HCT116 (cell line): Measurements from ENCODE around the gene SLC7A10. TPM values are rescaled to one million over a fixed set of nuclear protein-coding genes. Genes with fewer than 3 reads are reported as not detected.

Source experiments
- ATAC-seq: fragments of 200-7000 bp; cut with Tn5 transposase; 2 replicates; pipeline ENCODE4 v1.9.1; 2020; ENCODE audit warnings: mild to moderate bottlenecking, moderate library complexity
- BruUV-seq: library from RNA; stranded (reverse); fragments of 400-500 nt; replicated peaks from 2 replicates; lab custom pipeline; 2021; lab: Mats Ljungman, UMichigan
- CTCF ChIA-PET: fragments of 300-600 bp; sonication (Branson Sonifier 250); formaldehyde crosslinking; loops from one replicate; lab custom pipeline; 2021; ENCODE audit warnings: antibody characterized with exemption; lab: Charles Lee
- POLR2A ChIA-PET: fragments of 300-600, 350-600 bp; sonication (Branson Sonifier 250); formaldehyde crosslinking; loops from one replicate; lab custom pipeline; 2021; ENCODE audit warnings: antibody characterized with exemption; lab: Charles Lee
- RAD21 ChIA-PET, 2 experiments: fragments of 300-600 bp; sonication (Branson Sonifier 250); formaldehyde crosslinking; loops; one replicate each; lab custom pipeline; 2023; ENCODE audit warnings: low total read pairs in 2 of 2; ENCODE audit not compliant: uncharacterized antibody in 2 of 2, unreplicated experiment in 2 of 2, low non-redundant PET in 1 of 2; lab: Charles Lee
- DNase-seq: peaks from one replicate; pipeline ENCODE4 v3.0.0-alpha.2; 2010; ENCODE audit warnings: low read depth, low spot score
- H2AFZ ChIP-seq: fragments of 200-600 bp; shearing (Covaris generic), sonication (generic); 2 replicates; pipeline ENCODE4 v1.6.1; 2017; ENCODE audit warnings: low read depth, mixed run types, mixed read lengths, antibody characterized with exemption, low read length; ENCODE audit not compliant: poor library complexity, severe bottlenecking
- H3K27ac ChIP-seq: 2 replicates; pipeline ENCODE4 v1.5.1; 2012; ENCODE audit warnings: low read depth, low read length
- H3K27me3 ChIP-seq: fragments of 200-600 bp; sonication (generic); 2 replicates; pipeline ENCODE4 v1.6.1; 2016; ENCODE audit warnings: mixed run types, low read length, mixed read lengths; ENCODE audit not compliant: insufficient read depth
- H3K36me3 ChIP-seq, 2 experiments: fragments of 200-500 bp in 1 of 2; fragments of 200-600 bp in 1 of 2; sonication (Bioruptor generic) in 1 of 2; sonication (generic) in 1 of 2; 2 replicates each; pipeline versions ENCODE4 v1.5.1 to v1.6.1; 2014 to 2016; ENCODE audit warnings: low read length in 2 of 2, inconsistent platforms in 1 of 2, mixed read lengths in 1 of 2, mixed run types in 1 of 2; ENCODE audit not compliant: insufficient read depth in 2 of 2, control insufficient read depth in 1 of 2
- H3K4me1 ChIP-seq, 2 experiments: fragments of 200-600 bp in 1 of 2; sonication (generic) in 1 of 2; 2 replicates each; pipeline versions ENCODE4 v1.5.1 to v1.6.1; 2012 to 2017; ENCODE audit warnings: low read length in 2 of 2, inconsistent platforms in 1 of 2, mild to moderate bottlenecking in 1 of 2, mixed read lengths in 1 of 2, mixed run types in 1 of 2, moderate library complexity in 1 of 2; ENCODE audit not compliant: insufficient read depth in 2 of 2, control insufficient read depth in 1 of 2
- H3K4me2 ChIP-seq: fragments of 200-600 bp; sonication (generic); 2 replicates; pipeline ENCODE4 v1.6.1; 2017; ENCODE audit warnings: mixed run types, low read length, mixed read lengths
- H3K4me3 ChIP-seq, 2 experiments: fragments of 200-600 bp in 1 of 2; sonication (generic) in 1 of 2; replicated peaks in 1 of 2; 2 replicates each; pipeline ENCODE4 v1.5.1; 2011 to 2016; ENCODE audit warnings: low read length in 2 of 2, control low read depth in 1 of 2, low read depth in 1 of 2, mild to moderate bottlenecking in 1 of 2, mixed read lengths in 1 of 2, mixed run types in 1 of 2
- H3K79me2 ChIP-seq: fragments of 200-600 bp; sonication (generic); 2 replicates; pipeline ENCODE4 v1.6.1; 2017; ENCODE audit warnings: mild to moderate bottlenecking, mixed run types, low read length, moderate library complexity, mixed read lengths; ENCODE audit not compliant: insufficient read depth
- H3K9ac ChIP-seq: fragments of 200-600 bp; sonication (generic); 2 replicates; pipeline ENCODE4 v1.6.1; 2016; ENCODE audit warnings: low read length, mixed read lengths
- H3K9me2 ChIP-seq: fragments of 200-600 bp; sonication (generic), shearing (Covaris generic); 2 replicates; pipeline ENCODE4 v1.6.1; 2017; ENCODE audit warnings: mixed run types, mild to moderate bottlenecking, moderate library complexity; ENCODE audit not compliant: insufficient read depth
- H3K9me3 ChIP-seq, 2 experiments: fragments of 200-500 bp in 1 of 2; fragments of 200-600 bp in 1 of 2; sonication (Bioruptor generic) in 1 of 2; sonication (generic) in 1 of 2; 2 replicates each; pipeline ENCODE4 v1.6.1; 2014 to 2017; ENCODE audit warnings: low read length in 2 of 2, mixed read lengths in 2 of 2, inconsistent platforms in 1 of 2, low read depth in 1 of 2, mild to moderate bottlenecking in 1 of 2, mixed run types in 1 of 2, moderate library complexity in 1 of 2; ENCODE audit not compliant: control insufficient read depth in 1 of 2, insufficient read depth in 1 of 2
- H4K20me1 ChIP-seq: fragments of 200-600 bp; sonication (generic), shearing (Covaris generic); 2 replicates; pipeline ENCODE4 v1.6.1; 2017; ENCODE audit warnings: mixed run types, mild to moderate bottlenecking, moderate library complexity; ENCODE audit not compliant: insufficient read depth
- CEBPB ChIP-seq: IDR thresholded peaks from 2 replicates; pipeline ENCODE4 v1.6.1; 2012; ENCODE audit warnings: low read depth
- ELF1 ChIP-seq: IDR thresholded peaks from 2 replicates; pipeline ENCODE4 v1.6.1; 2012; ENCODE audit warnings: low read depth, borderline replicate concordance
- EZH2 ChIP-seq: fragments of 200-600 bp; sonication (generic); IDR thresholded peaks from 2 replicates; pipeline ENCODE4 v1.6.1; 2017; ENCODE audit warnings: antibody characterized with exemption, mixed run types
- EZH2phosphoT487 ChIP-seq: fragments of 200-600 bp; IDR thresholded peaks from 2 replicates; pipeline ENCODE4 v1.6.1; 2018; ENCODE audit warnings: antibody characterized with exemption, borderline replicate concordance
- FOSL1 ChIP-seq: IDR thresholded peaks from 2 replicates; pipeline ENCODE4 v1.6.1; 2012; ENCODE audit warnings: low read depth
- JUND ChIP-seq: IDR thresholded peaks from 2 replicates; pipeline ENCODE4 v1.6.1; 2012
- POLR2A ChIP-seq: IDR thresholded peaks from 2 replicates; pipeline ENCODE4 v1.7.0; 2011; ENCODE audit warnings: borderline replicate concordance; ENCODE audit not compliant: insufficient read depth, insufficient read length; ENCODE audit errors: extremely low read depth
- RAD21 ChIP-seq: IDR thresholded peaks from 2 replicates; pipeline ENCODE4 v1.6.1; 2012; ENCODE audit warnings: low read depth, mild to moderate bottlenecking
- SIN3A ChIP-seq: IDR thresholded peaks from 2 replicates; pipeline ENCODE4 v1.6.1; 2012; ENCODE audit warnings: low read depth
- TCF7L2 ChIP-seq: IDR thresholded peaks from 2 replicates; pipeline ENCODE4 v1.7.0; 2011; ENCODE audit warnings: borderline replicate concordance, inconsistent platforms; ENCODE audit not compliant: insufficient read depth, insufficient read length; ENCODE audit errors: extremely low read depth
- YY1 ChIP-seq: IDR thresholded peaks from 2 replicates; pipeline ENCODE4 v1.6.1; 2011; ENCODE audit warnings: low read length, low read depth, moderate library complexity, mild to moderate bottlenecking; ENCODE audit not compliant: insufficient replicate concordance; ENCODE audit errors: extremely low read depth
- intact Hi-C: fragments of 100-400 bp; cut with micrococcal nuclease; formaldehyde crosslinking; loops from 2 replicates; pipeline ENCODE4 v1.10.0; 2022
- total RNA-seq: library from RNA; stranded (reverse); gene quantifications from one replicate; pipeline ENCODE4 v1.2.1, GENCODE V29; 2021; ENCODE audit not compliant: unreplicated experiment
- TF ChIP-seq, protein P1 (sequence below): IDR thresholded peaks from 2 replicates; pipeline ENCODE4 v1.6.1; 2012
- TF ChIP-seq, protein P2 (sequence below): IDR thresholded peaks from 2 replicates; pipeline ENCODE4 v1.6.1; 2011; ENCODE audit warnings: mild to moderate bottlenecking, low read length, moderate library complexity; ENCODE audit not compliant: insufficient replicate concordance; ENCODE audit errors: extremely low read depth
- TF ChIP-seq, protein P3 (sequence below): IDR thresholded peaks from 2 replicates; pipeline ENCODE4 v1.6.1; 2012; ENCODE audit warnings: low read depth

SLC7A10 gene
- total RNA-seq, 1 experiment from 2014 or later: 0.25 TPM

DNA sequence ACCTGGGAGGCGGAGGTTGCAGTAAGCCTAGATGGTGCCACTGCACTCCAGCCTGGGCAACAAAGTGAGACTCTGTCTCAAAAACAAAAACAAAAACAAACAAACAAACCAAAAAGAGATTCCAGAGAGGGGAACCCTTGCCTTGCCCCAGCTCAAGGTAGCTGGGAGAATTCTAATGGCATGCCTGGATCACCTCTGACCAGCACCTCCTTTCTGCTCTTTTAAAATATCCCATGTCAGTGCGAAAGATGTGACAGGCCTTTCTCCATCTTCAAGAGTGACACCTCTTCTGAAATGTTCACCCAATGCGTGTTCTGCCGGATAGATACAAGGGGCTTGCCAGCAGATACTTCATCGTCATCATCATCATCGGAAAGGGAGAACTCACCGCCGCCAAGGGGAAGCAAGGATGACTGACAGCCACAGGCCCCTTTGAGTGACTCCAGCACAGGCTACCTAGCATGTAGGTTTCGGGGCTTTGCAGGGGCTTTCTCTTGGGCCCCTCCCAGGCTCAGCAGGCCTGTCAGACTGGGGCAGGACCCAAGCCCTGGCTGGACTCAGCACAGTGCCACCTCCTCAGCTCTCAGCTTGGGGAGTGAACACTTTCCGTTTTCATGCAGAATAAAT is 50.4 kb downstream of the SLC7A10 start:
- H3K9me2 ChIP-seq: no peaks in the 10 kb centered on the region
- H3K4me2 ChIP-seq: peak overlapping the region; percentile 94
- 0 out of 2 replicates have a peak, but pooled peaks cover 3% of the 10 kb centered on the region for H3K79me2 ChIP-seq
- no peaks in the 10 kb centered on the region for H4K20me1 ChIP-seq
- ATAC-seq: no peak
- H3K9me3 ChIP-seq: no peaks in the 10 kb centered on the region
- intact Hi-C loops: loop anchor here (5.0 to 10.0 kb wide), 2 partner anchors 203 to 1180 kb away; partner anchors contain the start of genes CEP89 and FAAP24
- no peak overlapping the region for H3K27ac ChIP-seq
- TF ChIP-seq SIN3A (no peak), EZH2 (no peak), TCF7L2 (no peak), JUND (no peak), RAD21 (no peak), YY1 (no peak), POLR2A (no peak), EZH2phosphoT487 (no peak), CEBPB (no peak), FOSL1 (no peak), ELF1 (no peak)
- TF ChIP-seq, protein P1, sequence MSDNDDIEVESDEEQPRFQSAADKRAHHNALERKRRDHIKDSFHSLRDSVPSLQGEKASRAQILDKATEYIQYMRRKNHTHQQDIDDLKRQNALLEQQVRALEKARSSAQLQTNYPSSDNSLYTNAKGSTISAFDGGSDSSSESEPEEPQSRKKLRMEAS: no peak
- TF ChIP-seq, protein P2, sequence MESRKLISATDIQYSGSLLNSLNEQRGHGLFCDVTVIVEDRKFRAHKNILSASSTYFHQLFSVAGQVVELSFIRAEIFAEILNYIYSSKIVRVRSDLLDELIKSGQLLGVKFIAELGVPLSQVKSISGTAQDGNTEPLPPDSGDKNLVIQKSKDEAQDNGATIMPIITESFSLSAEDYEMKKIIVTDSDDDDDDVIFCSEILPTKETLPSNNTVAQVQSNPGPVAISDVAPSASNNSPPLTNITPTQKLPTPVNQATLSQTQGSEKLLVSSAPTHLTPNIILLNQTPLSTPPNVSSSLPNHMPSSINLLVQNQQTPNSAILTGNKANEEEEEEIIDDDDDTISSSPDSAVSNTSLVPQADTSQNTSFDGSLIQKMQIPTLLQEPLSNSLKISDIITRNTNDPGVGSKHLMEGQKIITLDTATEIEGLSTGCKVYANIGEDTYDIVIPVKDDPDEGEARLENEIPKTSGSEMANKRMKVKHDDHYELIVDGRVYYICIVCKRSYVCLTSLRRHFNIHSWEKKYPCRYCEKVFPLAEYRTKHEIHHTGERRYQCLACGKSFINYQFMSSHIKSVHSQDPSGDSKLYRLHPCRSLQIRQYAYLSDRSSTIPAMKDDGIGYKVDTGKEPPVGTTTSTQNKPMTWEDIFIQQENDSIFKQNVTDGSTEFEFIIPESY: no peak
- TF ChIP-seq, protein P3, sequence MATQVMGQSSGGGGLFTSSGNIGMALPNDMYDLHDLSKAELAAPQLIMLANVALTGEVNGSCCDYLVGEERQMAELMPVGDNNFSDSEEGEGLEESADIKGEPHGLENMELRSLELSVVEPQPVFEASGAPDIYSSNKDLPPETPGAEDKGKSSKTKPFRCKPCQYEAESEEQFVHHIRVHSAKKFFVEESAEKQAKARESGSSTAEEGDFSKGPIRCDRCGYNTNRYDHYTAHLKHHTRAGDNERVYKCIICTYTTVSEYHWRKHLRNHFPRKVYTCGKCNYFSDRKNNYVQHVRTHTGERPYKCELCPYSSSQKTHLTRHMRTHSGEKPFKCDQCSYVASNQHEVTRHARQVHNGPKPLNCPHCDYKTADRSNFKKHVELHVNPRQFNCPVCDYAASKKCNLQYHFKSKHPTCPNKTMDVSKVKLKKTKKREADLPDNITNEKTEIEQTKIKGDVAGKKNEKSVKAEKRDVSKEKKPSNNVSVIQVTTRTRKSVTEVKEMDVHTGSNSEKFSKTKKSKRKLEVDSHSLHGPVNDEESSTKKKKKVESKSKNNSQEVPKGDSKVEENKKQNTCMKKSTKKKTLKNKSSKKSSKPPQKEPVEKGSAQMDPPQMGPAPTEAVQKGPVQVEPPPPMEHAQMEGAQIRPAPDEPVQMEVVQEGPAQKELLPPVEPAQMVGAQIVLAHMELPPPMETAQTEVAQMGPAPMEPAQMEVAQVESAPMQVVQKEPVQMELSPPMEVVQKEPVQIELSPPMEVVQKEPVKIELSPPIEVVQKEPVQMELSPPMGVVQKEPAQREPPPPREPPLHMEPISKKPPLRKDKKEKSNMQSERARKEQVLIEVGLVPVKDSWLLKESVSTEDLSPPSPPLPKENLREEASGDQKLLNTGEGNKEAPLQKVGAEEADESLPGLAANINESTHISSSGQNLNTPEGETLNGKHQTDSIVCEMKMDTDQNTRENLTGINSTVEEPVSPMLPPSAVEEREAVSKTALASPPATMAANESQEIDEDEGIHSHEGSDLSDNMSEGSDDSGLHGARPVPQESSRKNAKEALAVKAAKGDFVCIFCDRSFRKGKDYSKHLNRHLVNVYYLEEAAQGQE: no peak
- no peak overlapping the region for H2AFZ ChIP-seq
- ChIA-PET RAD21 (no interaction called here), POLR2A (no interaction called here), CTCF (interaction anchor here (1.2 to 1.3 kb wide), 2 partner anchors 9 kb away, joined by 3 to 4 read pairs; no protein-coding TSS in a partner anchor)
- no peaks in the 10 kb centered on the region for H3K36me3 ChIP-seq
- no peak for DNase-seq
- 0 out of 2 replicates have a peak overlapping the region, but pooled peaks have one; percentile 85 for H3K9ac ChIP-seq
- H3K27me3 ChIP-seq: no peaks in the 10 kb centered on the region
- H3K4me3 ChIP-seq: peak overlapping the region in 1 of 2 experiments; percentile 85; a peak in 3 of 4 replicates
- no TSS peak for BruUV-seq
- peaks cover 24 to 36% of the 10 kb centered on the region in 2 experiments for H3K4me1 ChIP-seq
